ENCODE results near the gene RBM20.

Gene RBM20

DNA sequence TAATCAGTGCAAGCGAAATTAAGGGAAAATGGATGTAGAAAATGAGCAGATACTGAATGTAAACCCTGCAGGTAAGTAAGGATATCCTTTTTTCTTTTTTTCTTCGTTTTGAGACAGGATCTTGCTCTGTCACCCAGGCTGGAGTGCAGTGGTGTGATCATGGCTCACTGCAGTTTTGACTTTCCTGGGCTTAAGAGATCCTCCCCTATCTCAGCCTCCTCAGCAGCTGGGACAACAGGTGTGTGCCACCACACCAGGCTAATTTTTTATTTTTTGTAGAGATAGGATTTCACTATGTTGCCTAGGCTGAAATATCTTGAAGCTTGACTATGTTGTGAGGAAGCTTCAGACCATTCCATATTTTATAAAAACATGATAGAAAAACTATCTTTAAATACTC, 231.9 kb downstream of the RBM20 start:
- Histone ChIP-seq H3K79me2 (peaks cover 56% of the 10 kb centered on the region), H3K9ac (no peak overlapping the region), H3K4me2 (ENCODE audit: low read length) (peak overlapping the region; percentile 94), H3K27ac (peak overlapping the region; percentile 100), H3K36me3 (ENCODE audit: control insufficient read depth, insufficient read depth, low read length) (peaks cover 24% of the 10 kb centered on the region), H3K9me3 (ENCODE audit: control insufficient read depth, low read length) (no peaks in the 10 kb centered on the region), H3K27me3 (ENCODE audit: control insufficient read depth, insufficient read depth, low read length) (no peaks in the 10 kb centered on the region), H2AFZ (no peak overlapping the region), H3K4me3 (ENCODE audit: low read depth, low read length) (peak overlapping the region; percentile 82), H3K4me1 (peaks cover 20% of the 10 kb centered on the region)
- TF ChIP-seq, protein P1, sequence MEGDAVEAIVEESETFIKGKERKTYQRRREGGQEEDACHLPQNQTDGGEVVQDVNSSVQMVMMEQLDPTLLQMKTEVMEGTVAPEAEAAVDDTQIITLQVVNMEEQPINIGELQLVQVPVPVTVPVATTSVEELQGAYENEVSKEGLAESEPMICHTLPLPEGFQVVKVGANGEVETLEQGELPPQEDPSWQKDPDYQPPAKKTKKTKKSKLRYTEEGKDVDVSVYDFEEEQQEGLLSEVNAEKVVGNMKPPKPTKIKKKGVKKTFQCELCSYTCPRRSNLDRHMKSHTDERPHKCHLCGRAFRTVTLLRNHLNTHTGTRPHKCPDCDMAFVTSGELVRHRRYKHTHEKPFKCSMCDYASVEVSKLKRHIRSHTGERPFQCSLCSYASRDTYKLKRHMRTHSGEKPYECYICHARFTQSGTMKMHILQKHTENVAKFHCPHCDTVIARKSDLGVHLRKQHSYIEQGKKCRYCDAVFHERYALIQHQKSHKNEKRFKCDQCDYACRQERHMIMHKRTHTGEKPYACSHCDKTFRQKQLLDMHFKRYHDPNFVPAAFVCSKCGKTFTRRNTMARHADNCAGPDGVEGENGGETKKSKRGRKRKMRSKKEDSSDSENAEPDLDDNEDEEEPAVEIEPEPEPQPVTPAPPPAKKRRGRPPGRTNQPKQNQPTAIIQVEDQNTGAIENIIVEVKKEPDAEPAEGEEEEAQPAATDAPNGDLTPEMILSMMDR (IDR thresholded peaks at IDR 0.05), result no peak

DNA sequence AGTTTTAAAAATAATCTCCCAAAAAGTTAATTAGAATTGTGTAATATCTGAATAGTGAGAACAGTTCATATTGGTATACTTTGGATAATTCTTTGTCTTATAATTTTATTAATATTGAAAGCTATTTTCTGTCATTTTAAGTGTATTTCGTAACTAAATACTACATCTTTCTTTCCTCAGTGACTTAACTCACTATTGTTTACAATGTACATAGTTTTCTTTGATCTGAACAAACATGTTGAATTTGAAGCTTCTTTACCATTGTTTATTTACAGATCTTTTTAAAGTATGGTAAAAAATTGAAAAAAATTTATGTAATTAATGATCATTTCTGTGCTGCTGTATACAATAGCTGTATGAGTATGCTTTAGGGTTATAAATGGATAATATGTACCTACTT, 232.7 kb downstream of the RBM20 start:
- Histone ChIP-seq H3K79me2 (peaks cover 55% of the 10 kb centered on the region), H2AFZ (no peak overlapping the region), H3K9me3 (ENCODE audit: control insufficient read depth, low read length) (no peaks in the 10 kb centered on the region), H3K4me2 (ENCODE audit: low read length) (peak overlapping the region; percentile 94), H3K4me3 (ENCODE audit: low read depth, low read length) (peak overlapping the region; percentile 82), H3K27me3 (ENCODE audit: control insufficient read depth, insufficient read depth, low read length) (no peaks in the 10 kb centered on the region), H3K27ac (no peak overlapping the region), H3K36me3 (ENCODE audit: control insufficient read depth, insufficient read depth, low read length) (peaks cover 24% of the 10 kb centered on the region), H3K4me1 (peaks cover 19% of the 10 kb centered on the region), H3K9ac (no peak overlapping the region)
- TF ChIP-seq, protein P1 (IDR thresholded peaks at IDR 0.05), result no peak

DNA sequence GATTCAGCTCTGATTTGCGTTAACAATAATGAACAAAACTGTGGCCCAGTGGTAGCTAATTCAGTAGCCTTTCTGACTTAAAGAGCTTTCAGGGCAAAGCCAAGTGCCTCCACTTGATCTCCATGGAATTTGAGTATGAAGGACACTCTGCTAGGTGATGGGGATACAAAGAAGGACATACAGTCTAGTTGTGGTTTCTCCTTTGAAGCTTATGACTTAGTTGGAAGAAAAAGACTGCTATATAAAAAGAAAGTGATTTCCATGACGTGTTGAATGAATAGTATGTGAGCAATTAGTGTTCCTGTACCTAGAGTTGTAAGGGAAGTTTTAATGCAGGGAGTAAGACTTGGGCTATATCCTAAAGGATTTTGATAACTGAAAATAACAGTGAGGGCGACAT, 235.9 kb downstream of the RBM20 start:
- H3K36me3 ChIP-seq (ENCODE audit: control insufficient read depth, insufficient read depth, low read length), result peaks cover 10% of the 10 kb centered on the region

DNA sequence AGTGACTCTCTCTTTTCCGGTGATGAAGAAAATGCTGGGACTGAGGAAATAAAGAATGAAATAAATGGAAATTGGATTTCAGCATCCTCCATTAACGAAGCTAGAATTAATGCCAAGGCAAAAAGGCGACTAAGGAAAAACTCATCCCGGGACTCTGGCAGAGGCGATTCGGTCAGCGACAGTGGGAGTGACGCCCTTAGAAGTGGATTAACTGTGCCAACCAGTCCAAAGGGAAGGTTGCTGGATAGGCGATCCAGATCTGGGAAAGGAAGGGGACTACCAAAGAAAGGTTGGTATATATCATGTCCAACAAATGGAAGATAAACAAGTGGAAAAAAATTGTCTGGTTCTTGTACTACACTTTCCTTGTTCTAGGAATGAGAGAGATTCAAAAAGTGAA, 237.1 kb downstream of the RBM20 start:
- Histone ChIP-seq H3K4me1 (peaks cover 35% of the 10 kb centered on the region), H2AFZ (no peak overlapping the region)

More for the DNA sequence above, 235.9 kb downstream of the RBM20 start:
- H3K27me3 ChIP-seq (ENCODE audit: control insufficient read depth, insufficient read depth, low read length), result no peaks in the 10 kb centered on the region
- H3K9me3 ChIP-seq (ENCODE audit: control insufficient read depth, low read length), result no peaks in the 10 kb centered on the region
- H3K4me2 ChIP-seq (ENCODE audit: low read length), result peak overlapping the region; percentile 89
- H3K4me3 ChIP-seq (ENCODE audit: low read depth, low read length), result peak overlapping the region; percentile 78
- no peak overlapping the region for H3K9ac ChIP-seq
- peak overlapping the region; percentile 75 for H3K27ac ChIP-seq
- peaks cover 27% of the 10 kb centered on the region for H3K4me1 ChIP-seq
- no peak overlapping the region for H2AFZ ChIP-seq
- H3K79me2 ChIP-seq, result peaks cover 44% of the 10 kb centered on the region
- TF ChIP-seq, protein P1 (IDR thresholded peaks at IDR 0.05), result no peak

DNA sequence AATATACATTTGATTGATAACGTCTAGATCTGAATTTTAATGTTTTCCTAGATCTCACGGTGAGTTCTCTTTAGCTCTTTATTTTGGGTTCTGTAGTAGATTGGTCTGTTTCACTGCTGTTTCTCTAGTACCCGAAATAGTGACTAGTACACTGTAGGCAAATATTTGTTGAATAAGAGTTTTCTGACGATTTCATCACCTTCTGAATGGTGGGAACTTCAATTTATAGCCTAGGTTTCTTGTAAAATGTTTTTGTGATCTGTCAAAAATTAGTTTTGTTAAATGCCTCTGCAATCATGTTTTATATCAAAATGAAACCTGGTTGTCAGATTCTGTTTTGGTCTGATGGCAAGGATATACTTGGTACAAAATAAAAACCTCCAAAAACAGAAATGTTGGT, 237.8 kb downstream of the RBM20 start:
- TF ChIP-seq, protein P1 (IDR thresholded peaks at IDR 0.05), result no peak
- Histone ChIP-seq H2AFZ (no peak overlapping the region), H3K27ac (peak overlapping the region; percentile 75), H3K79me2 (peaks cover 35% of the 10 kb centered on the region), H3K9me3 (ENCODE audit: control insufficient read depth, low read length) (no peaks in the 10 kb centered on the region), H3K4me2 (ENCODE audit: low read length) (peak overlapping the region; percentile 89), H3K4me1 (peaks cover 35% of the 10 kb centered on the region), H3K27me3 (ENCODE audit: control insufficient read depth, insufficient read depth, low read length) (no peaks in the 10 kb centered on the region), H3K36me3 (ENCODE audit: control insufficient read depth, insufficient read depth, low read length) (peaks cover 10% of the 10 kb centered on the region), H3K4me3 (ENCODE audit: low read depth, low read length) (peak overlapping the region; percentile 78), H3K9ac (no peak overlapping the region)

More for the DNA sequence above, 237.1 kb downstream of the RBM20 start:
- H3K4me2 ChIP-seq (ENCODE audit: low read length), result peak overlapping the region; percentile 89
- peak overlapping the region; percentile 75 for H3K27ac ChIP-seq
- no peaks in the 10 kb centered on the region for H3K27me3 ChIP-seq (ENCODE audit: control insufficient read depth, insufficient read depth, low read length)
- H3K79me2 ChIP-seq, result peaks cover 39% of the 10 kb centered on the region
- H3K4me3 ChIP-seq (ENCODE audit: low read depth, low read length), result peak overlapping the region; percentile 78
- peaks cover 10% of the 10 kb centered on the region for H3K36me3 ChIP-seq (ENCODE audit: control insufficient read depth, insufficient read depth, low read length)
- H3K9ac ChIP-seq, result no peak overlapping the region
- H3K9me3 ChIP-seq (ENCODE audit: control insufficient read depth, low read length), result no peaks in the 10 kb centered on the region
- TF ChIP-seq, protein P1 (IDR thresholded peaks at IDR 0.05), result no peak

Data from parathyroid adenoma (tissue), 2 donors.